ENCODE measurements around the gene SLIT3.

DNA sequence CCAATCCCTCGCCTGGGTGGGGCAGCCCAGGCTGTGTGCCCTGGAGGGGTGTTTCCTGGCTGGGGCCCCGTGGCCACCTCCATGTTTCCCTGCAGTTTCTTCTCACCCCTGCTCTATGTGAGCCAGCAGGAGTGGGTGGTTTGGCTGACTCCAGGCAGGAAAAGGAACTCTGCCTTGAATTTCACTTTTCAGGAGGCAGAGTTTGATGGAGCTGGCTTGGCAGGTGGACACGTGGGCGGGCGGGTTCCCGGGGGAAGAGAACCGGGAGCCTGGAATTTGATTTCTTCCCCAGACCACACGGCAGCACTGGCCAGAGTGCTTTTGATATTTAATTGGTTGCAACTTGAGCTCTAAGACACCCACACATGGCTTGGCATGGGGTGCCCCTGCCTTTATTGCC, 601.9 kb downstream of the SLIT3 start:
- TF ChIP-seq, protein P1, sequence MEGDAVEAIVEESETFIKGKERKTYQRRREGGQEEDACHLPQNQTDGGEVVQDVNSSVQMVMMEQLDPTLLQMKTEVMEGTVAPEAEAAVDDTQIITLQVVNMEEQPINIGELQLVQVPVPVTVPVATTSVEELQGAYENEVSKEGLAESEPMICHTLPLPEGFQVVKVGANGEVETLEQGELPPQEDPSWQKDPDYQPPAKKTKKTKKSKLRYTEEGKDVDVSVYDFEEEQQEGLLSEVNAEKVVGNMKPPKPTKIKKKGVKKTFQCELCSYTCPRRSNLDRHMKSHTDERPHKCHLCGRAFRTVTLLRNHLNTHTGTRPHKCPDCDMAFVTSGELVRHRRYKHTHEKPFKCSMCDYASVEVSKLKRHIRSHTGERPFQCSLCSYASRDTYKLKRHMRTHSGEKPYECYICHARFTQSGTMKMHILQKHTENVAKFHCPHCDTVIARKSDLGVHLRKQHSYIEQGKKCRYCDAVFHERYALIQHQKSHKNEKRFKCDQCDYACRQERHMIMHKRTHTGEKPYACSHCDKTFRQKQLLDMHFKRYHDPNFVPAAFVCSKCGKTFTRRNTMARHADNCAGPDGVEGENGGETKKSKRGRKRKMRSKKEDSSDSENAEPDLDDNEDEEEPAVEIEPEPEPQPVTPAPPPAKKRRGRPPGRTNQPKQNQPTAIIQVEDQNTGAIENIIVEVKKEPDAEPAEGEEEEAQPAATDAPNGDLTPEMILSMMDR (IDR thresholded peaks at IDR 0.05), result no peak
- TF ChIP-seq POLR2A (IDR thresholded peaks at IDR 0.05), result no peak

All from Peyer's patch (tissue), 4 donors.